Stimulated activated CD4-positive, alpha-beta T cell treated with anti-CD3 and anti-CD28 coated beads, TNF-alpha, amount 100 ng/mL, for 24 hours (primary cell): ENCODE results near the gene ANO5.

Experiments
- DNase-seq, 3 experiments: peaks; one replicate each; pipeline ENCODE4 v3.0.0-alpha.2; 2020; ENCODE audit warnings: low read depth in 3 of 3

The ANO5 gene, protein sequence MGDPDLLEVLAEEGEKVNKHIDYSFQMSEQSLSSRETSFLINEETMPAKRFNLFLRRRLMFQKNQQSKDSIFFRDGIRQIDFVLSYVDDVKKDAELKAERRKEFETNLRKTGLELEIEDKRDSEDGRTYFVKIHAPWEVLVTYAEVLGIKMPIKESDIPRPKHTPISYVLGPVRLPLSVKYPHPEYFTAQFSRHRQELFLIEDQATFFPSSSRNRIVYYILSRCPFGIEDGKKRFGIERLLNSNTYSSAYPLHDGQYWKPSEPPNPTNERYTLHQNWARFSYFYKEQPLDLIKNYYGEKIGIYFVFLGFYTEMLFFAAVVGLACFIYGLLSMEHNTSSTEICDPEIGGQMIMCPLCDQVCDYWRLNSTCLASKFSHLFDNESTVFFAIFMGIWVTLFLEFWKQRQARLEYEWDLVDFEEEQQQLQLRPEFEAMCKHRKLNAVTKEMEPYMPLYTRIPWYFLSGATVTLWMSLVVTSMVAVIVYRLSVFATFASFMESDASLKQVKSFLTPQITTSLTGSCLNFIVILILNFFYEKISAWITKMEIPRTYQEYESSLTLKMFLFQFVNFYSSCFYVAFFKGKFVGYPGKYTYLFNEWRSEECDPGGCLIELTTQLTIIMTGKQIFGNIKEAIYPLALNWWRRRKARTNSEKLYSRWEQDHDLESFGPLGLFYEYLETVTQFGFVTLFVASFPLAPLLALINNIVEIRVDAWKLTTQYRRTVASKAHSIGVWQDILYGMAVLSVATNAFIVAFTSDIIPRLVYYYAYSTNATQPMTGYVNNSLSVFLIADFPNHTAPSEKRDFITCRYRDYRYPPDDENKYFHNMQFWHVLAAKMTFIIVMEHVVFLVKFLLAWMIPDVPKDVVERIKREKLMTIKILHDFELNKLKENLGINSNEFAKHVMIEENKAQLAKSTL

DNA sequence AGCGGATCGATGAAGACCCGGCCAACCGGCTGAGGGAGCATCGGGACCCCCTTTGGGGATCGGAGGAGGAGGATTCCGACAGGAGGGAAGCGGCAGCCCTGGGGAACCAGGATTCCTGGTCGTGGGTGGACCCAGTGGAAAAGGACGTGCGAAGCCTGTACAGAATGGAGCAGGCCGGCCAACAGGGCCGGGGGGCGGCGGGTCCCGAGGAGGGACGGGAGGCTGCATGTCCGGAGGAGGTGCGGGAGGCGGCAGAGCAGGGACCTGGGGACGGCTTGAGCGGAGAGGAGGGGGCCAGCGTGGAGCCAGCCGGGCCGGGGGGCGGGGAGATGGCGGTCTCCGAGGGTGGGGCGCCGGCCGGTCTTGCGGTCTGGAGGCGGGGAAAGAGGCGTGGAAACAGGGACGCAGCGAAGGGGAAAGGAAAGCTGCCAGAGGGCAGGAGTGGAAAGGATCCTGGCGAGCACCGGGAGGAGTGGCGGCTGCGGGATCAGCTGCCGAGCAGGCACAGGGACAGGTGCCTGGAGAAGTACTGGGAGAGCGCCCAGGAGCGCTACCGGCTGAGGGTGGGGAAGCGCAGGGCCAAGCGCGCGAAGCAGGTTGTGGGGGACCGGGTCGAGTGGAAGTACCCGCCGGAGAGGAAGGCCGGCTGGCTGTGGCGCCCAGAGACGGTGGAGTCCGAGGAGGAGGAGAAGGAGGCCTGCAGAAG is at the start of gene ANO5:
Gene ANO5, plus strand, starts transcription at position 444 of the 706 bp plus-strand sequence. CDS start 408 bp downstream, outside the sequence.
- peak in 1 of 3 experiments; percentile 0 for DNase-seq

DNA sequence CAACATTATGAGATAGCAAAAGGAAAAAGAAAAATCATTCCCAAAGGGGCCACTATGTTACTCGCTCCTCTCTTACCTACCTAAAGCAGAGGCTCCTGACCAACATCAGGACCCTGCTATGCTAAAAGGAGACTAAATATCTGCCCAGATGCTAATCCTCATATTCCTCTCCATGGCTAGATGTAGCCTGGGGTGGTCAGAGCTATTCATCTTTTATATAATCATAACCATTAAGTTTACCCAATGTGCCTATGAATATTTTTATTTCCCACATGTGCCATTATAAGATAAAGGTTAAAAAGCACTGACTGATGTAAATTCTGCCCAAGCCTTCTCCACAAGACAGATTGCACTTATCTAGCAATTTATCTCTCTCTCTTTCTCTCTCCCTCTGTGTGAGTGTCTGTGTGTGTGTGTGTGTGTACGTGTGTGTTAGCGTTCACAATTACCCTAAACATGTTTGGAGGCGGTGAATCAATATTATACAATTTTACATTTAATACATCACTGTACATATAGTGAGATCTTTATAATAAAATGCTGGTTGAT is 41.2 kb upstream of the ANO5 start:
- no peak for DNase-seq

DNA sequence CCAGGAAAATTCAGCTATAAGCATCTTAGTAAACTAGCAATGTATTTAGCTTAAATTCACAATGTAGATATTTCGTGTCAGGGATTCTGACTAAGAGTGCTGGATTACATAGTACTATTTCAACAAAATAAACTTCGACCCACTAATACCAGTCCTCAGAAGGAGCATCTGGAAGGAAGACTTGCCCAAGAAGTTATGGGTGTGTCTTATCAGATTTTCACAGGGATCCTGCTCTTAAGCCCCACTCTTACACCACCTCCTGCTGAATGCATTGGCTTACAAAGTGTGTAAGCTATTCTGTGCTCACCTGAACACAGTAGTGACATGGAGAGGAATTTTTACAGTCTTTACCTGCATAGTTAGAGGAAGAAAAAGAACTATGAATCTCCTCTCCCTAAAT is 35.4 kb upstream of the ANO5 start:
- DNase-seq, result no peak

DNA sequence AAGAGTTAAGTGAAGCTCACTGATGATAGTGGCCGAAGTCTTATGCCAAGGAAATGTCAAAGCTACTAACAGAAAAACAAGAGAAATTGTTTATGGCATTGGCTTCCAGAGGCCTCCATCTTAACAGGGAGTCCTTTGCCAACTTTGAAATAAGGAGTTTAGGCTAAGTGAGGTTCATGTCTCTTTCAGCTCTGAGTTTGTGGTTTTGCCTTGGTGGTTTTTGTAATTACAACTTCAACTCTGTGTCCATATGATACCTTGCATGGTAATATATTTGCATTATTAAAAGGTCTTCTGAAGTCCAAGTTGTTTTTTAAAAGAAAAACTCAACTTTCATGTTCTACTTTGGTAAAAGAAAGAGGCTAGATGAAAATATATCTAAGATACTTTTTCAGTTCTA is 31.4 kb upstream of the ANO5 start:
- DNase-seq, result no peak

DNA sequence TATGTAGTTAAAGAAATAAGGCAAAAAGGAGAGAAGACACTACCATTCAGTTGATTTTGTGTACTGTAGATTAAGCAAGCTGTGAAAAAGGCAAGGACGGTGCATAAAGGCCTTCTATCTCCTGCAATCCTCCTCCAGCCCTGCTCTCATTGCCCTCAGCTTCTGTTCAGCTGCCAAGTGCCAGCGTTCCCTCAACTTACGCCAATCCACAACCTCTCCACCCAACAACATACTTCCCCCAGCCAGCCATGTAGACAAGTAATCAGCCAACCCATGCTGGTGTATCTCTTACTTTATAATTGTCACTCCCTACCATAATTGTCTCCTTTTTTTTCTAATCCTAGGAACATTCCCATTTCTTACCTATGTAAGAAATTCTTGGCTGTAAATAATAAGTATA is 30.1 kb upstream of the ANO5 start:
- no peak for DNase-seq

DNA sequence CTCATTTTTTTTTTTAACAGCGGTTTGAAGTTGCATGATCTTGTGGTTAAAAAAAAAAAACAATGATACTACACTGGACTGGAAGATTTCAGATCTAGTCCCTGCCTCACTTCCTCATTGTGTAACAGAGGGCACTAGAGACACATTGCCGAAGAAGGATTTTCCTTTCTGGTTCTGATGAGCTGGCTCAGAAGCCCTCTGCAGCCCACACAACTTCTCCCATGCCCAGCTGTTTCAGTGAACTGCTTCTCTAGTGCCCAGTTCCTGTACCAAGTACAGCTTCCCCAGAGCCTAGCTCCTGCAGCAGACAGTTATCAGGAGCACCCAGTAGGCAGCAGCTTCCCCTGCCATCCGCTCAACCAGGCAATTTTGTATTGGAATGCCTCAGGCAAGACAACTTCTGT is 29.5 kb upstream of the ANO5 start:
- no peak for DNase-seq

DNA sequence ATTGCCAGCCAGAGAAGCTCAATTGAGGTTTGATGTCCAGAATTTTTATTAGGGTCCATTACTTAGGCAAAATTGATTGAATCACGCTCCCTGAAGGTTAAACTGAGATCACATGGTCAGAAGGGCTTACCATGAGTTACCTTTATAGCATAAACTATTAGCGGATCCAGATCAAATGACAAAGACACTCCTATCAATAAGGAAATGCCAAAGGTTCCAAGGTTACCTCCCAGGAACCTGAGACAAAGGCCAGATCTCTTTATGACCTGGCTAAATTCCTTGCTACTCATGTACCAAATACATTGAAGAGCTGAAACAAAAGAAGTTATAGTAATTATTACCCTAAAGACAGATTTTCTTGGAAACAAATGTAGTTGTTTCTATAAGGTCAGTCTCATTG is 27.8 kb upstream of the ANO5 start:
- DNase-seq, result no peak

DNA sequence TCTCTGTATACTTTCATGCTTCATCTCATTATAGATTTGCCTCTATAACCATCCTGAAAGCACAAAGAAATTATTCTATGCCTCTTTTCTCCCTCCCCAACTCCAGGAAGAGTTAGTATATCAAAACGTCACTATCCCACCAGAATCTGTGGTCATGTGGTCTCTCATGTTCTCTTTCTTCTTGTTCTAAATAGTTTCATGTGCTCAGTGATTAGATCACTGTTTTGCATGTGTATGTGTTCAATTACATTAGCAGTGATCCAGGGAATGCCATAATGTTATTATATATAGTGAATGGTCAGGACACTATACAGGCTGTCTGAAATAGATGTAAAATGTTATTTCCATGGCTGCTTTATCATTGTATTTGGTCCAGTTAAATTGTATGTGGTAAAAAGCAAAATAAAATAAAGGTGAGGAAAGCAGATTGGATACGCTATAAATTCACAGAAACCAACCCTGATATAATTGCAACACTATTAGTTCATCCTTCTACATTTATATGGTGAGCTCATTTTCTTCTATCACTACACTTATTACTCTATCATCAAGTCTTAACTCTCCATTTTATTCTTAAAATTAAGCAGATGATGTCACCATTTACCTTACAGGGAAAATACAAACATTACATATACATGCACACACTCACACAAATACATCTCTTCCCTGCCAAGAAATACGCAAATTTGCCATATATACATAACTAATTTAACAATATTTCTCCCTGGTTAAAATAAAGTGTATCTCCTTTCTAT is 26.9 kb upstream of the ANO5 start:
- DNase-seq, result no peak

DNA sequence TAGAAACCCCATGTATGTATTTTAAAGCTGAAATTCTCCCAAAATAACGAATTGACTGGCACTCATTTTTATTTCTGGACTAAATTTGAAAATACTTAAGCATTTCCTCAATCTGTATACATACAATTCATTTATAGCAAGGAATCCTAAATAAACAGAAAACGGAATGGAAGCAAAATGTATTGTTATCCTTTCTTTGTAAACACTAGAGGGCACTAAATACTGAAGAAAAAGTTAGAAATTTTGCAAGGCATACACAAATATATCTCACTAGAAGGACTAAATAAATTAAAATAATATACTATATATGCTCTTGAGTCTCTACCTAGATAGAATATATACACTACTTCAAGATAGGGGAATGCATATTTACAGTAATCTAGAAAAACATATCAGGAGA is 23.1 kb upstream of the ANO5 start:
- no peak for DNase-seq

DNA sequence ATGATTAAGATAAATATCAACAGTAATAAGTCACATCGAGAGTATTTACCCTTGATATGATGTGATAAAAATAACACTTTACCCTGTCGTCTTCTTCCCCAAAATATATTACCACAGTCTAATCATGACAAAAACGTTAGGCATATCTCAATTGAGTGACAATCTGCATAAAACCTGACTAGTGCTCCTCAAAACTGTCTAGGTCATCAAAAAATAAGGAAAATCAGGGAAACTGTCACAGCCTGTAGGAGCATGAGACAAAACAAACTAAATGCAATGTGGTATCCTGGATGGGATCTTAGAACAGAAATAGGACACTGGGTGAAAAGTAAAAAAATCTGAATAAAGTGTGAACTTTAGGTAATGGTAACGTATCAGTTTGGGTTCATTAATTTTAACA is 19.4 kb upstream of the ANO5 start:
- no peak for DNase-seq

DNA sequence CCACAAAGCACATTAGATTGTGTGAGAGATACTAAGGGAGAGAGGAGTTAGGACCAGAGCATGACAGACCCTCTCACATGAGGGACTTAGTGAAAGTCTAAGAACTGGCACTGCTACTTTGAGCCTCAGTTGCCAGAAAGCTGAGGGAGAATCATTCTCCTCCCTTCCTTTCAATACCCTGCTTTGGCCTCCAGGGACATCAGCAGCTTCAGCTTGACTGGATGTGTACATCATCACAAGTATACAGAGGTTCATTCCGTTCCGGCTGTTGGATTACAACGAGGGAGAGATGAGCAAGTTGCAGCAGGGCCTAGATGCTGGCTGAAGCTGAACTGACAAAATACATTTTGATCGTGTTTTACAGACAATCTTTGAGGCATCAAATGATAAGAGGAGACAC is 15.7 kb upstream of the ANO5 start:
- no peak for DNase-seq

DNA sequence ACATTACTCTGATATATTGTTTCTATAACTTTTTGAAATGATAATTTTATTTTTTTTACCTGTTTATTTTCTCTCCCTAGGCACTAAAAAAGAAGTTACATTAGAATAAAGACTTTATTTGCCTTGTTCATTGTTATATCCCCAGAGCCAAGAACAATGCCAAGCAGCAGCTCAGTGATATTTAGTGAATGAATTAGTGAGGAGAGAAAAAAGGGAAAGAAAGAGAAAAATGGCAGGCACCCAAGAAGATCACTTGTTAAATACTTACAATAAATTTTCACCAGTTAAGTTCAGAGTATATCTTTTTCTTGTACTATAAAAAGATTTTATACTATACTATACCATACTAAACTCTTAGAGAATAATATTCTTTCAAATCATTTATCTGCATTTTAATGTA is 13.3 kb upstream of the ANO5 start:
- DNase-seq, result no peak

DNA sequence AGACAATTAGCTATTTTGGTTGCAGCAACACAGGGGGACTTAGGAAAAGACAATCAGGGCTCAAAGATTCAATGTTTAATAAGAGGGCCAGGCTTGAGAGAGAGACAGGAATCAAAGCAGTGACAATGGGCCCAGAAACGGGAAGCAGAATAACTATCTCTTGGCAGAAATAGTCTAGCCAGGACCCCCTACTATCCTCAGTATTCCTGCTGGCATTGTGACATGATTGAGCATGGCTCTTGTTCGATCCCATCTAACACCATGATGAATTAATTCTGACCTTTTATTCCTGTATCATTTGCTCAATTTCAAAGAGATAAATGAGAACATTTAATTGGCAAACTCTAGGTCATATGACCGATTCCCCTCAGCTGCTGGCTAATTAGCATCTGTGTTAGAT is 12.8 kb upstream of the ANO5 start:
- DNase-seq, result no peak

DNA sequence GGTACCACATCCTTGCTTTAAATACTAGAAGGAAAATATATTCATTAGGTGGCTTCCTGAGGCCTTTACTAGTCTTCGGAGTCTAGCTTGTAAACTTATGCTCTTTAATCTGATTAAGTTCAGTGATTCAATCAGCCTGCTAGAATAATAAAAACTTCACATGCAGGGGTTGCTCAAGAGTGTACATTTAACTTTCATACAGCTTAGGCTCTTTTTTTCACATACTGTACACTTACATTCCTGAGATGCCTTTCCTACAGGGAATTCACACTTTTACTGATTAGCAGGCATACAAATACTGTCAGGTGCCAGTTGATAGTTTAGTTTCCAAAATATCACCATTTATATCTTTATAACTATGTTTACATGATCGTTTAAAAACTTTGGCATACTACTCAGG is 3.2 kb upstream of the ANO5 start:
- no peak for DNase-seq

DNA sequence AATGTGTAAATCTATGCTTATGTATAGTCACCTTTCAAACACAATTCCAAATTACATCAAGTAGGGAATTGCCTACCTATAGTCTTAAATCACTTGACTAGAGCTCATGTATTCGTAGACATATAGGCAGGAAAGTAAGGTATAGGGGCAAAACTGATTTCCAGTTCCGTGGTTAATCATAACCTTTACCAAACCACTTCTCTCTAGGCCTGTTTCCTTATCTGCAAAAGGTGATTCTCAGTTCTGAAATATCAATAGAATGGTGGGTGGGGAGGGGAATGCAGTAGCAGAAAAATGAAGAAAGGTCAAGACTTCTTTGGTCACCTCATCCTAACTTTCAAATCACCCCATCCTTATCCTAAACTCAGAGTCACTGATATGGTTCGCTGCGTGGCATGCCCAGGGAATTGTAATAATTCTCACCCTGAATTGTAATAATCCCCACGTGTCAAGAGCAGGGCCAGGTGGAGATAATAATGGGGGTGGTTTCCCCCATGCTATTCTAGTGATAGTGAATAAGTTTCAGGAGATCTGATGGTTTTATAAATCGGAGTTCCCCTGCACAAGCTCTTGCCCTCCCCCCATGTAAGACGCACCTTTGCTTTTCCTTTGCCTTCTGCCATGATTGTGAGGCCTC is 1.9 kb upstream of the ANO5 start:
- DNase-seq, result no peak

DNA sequence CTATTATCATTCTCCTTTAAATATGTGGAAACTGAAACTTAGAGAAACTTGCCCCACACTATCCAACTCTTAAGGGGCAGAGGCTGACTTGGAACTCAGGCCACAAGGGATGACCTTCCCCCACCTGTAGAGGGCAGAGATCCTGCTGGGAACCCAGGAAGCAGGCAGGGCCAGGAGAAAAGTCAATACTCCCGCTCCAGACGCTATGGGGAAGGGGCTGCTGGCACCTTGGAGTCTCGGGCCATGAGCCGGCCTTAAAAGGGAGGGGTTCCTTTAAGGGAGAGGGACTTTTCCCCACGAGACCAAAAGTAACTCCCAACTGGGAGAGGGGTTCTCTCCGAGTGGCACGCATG is 620 bp upstream of the ANO5 start:
- no peak for DNase-seq

DNA sequence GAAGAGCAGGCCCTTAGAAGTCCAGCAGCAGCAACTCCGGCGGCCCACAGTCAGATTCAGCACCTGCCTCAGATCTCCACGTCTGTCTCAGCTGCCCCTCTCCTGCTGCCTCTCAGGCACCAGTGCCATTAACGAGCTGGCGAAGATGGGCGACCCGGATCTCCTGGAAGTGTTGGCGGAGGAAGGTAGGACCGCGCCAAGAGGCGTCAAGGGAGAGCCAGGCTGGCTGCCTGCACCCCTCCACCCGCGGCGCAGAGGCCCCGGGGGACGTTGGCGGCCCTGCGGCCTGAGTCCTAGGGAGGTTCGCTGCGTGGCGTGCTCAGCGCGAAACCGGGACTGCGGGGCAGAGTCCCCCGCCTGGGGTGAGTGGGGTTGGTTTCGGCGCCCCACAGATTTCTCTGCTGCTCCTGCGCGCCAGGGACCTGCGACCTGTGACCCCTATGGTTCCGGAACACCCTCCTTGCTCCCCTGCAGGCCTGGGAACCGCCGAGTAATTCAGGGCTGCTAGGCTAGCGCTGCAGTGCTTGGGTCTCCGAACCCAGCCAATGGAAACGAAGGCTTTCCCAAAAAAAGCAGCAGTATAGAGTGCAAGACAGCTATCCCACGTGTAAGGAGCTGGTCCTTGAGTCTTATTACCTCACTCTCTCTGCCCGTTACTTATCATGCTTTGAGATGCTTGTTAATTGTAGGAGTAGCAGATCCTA is 615 bp downstream of the ANO5 start:
- DNase-seq, result peak in 1 of 3 experiments; percentile 0

DNA sequence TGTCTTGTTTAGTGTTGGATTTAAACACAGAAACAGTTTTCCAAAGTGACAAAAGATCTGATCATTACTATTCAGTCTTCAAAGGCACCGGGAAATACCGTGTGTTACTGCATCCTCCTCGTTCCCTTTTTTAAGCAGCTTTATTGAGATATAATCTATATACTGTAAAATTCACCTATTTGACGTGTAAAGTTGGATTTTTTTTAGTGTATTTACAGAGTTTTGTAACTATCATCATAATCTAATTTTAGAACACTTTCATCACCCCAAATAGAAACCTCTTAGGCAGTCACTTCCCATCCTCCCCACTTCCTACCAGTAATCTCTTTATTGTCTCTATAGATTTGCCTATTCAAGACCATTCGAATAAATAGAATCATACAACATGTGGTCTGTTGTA is 1.4 kb downstream of the ANO5 start:
- no peak for DNase-seq

DNA sequence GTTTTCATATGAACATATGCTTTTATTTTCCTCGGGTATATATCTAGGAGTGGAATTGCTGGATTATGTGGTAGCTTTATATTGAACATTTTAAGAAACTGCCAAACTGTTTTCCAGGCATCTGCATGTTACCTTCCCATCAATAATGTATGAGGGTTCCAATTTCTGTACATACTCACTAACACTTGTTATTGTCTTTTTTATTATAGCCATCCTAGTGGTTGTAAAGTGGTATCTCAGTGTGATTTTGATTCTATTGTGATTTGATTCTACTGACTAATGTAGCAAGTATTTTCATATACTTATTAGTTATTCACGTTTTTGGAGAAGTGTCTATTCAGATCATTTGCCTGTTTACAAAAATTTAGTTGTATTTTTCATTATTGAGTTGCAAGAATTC is 2.0 kb downstream of the ANO5 start:
- DNase-seq, result no peak
